ENCODE results near the gene LRRC43.

The LRRC43 gene

GRCh38 chr12:122182887-122183587 lies at the start of gene LRRC43:
Gene LRRC43, plus strand, starts transcription at chr12:122183123. Its CDS starts 22 bp downstream, at chr12:122183145.
- DNase-seq (ENCODE audit: low spot score): peak; percentile 90

GRCh38 chr12:122133192-122133950 lies 49.6 kb upstream of the LRRC43 start:
- no peak for DNase-seq (ENCODE audit: low spot score)

GRCh38 chr12:122135437-122136031 lies 47.4 kb upstream of the LRRC43 start:
- no peak for DNase-seq (ENCODE audit: low spot score)

- peak; percentile 81 for DNase-seq (ENCODE audit: low spot score)
These were observed 45.7 kb upstream of the LRRC43 start for GRCh38 chr12:122137229-122137628.

GRCh38 chr12:122137681-122138080 lies 45.2 kb upstream of the LRRC43 start:
- DNase-seq (ENCODE audit: low spot score): peak; percentile 93

GRCh38 chr12:122138181-122138580 lies 44.7 kb upstream of the LRRC43 start:
- DNase-seq (ENCODE audit: low spot score): no peak

GRCh38 chr12:122138616-122139015 lies 44.3 kb upstream of the LRRC43 start:
- DNase-seq (ENCODE audit: low spot score): no peak

GRCh38 chr12:122139266-122139665 lies 43.7 kb upstream of the LRRC43 start:
- peak; percentile 31 for DNase-seq (ENCODE audit: low spot score)

- no peak for DNase-seq (ENCODE audit: low spot score)
These were observed 43.0 kb upstream of the LRRC43 start for GRCh38 chr12:122139941-122140340.

- DNase-seq (ENCODE audit: low spot score): no peak
These were observed 42.3 kb upstream of the LRRC43 start for GRCh38 chr12:122140467-122141257.

- no peak for DNase-seq (ENCODE audit: low spot score)
These were observed 40.8 kb upstream of the LRRC43 start for GRCh38 chr12:122141911-122142725.

GRCh38 chr12:122142857-122143256 lies 40.1 kb upstream of the LRRC43 start:
- DNase-seq (ENCODE audit: low spot score): peak; percentile 60

- no peak for DNase-seq (ENCODE audit: low spot score)
These were observed 38.0 kb upstream of the LRRC43 start for GRCh38 chr12:122144885-122145284.

GRCh38 chr12:122145505-122146330 lies 37.2 kb upstream of the LRRC43 start:
- DNase-seq (ENCODE audit: low spot score): no peak

GRCh38 chr12:122147514-122148290 lies 35.2 kb upstream of the LRRC43 start:
- DNase-seq (ENCODE audit: low spot score): no peak

- DNase-seq (ENCODE audit: low spot score): no peak
These were observed 34.3 kb upstream of the LRRC43 start for GRCh38 chr12:122148657-122149056.

GRCh38 chr12:122150127-122150681 lies 32.7 kb upstream of the LRRC43 start:
- no peak for DNase-seq (ENCODE audit: low spot score)

GRCh38 chr12:122152754-122153153 lies 30.2 kb upstream of the LRRC43 start:
- DNase-seq (ENCODE audit: low spot score): no peak

- DNase-seq (ENCODE audit: low spot score): no peak
These were observed 27.2 kb upstream of the LRRC43 start for GRCh38 chr12:122155705-122156104.
